PC-9 (cell line): ENCODE results near the gene FIBCD1. TPM values are rescaled to one million over a fixed set of nuclear protein-coding genes. Genes with fewer than 3 reads are reported as not detected.

Experiments used
- BruUV-seq: library from RNA; stranded (reverse); fragments of 400-500 nt; replicated peaks from 2 replicates; lab custom pipeline; 2021; lab: Mats Ljungman, UMichigan
- CTCF ChIA-PET: fragments of 300-600 bp; sonication (Branson Sonifier 250); formaldehyde crosslinking; loops from one replicate; lab custom pipeline; 2022; ENCODE audit warnings: antibody characterized with exemption; lab: Charles Lee
- POLR2A ChIA-PET: fragments of 300-600 bp; sonication (Branson Sonifier 250); formaldehyde crosslinking; loops from one replicate; lab custom pipeline; 2022; ENCODE audit warnings: antibody characterized with exemption; ENCODE audit not compliant: unreplicated experiment; lab: Charles Lee
- DNase-seq, 2 experiments: peaks; one replicate each; pipeline versions ENCODE4 v3.0.0 to v3.0.0-alpha.2; 2015 to 2022; ENCODE audit warnings: mixed read lengths in 1 of 2
- H2AFZ ChIP-seq: fragments of 200-600 bp; sonication (generic); 2 replicates; pipeline ENCODE4 v1.8.1; 2017; ENCODE audit warnings: antibody characterized with exemption
- H3F3A ChIP-seq: fragments of 200-600 bp; sonication (generic); 2 replicates; pipeline ENCODE4 v1.8.1; 2017; ENCODE audit warnings: antibody characterized with exemption, mild to moderate bottlenecking, low read depth; ENCODE audit not compliant: insufficient read depth
- H3K27ac ChIP-seq: fragments of 200-600 bp; sonication (generic); 2 replicates; pipeline ENCODE4 v1.6.1; 2016; ENCODE audit warnings: mixed run types
- H3K27me3 ChIP-seq: fragments of 200-600 bp; sonication (generic); 2 replicates; pipeline ENCODE4 v1.6.1; 2016; ENCODE audit warnings: low read depth, mixed run types; ENCODE audit not compliant: insufficient read depth
- H3K36me3 ChIP-seq: fragments of 200-600 bp; sonication (generic); 2 replicates; pipeline ENCODE4 v1.6.1; 2016; ENCODE audit warnings: low read depth, mixed run types
- H3K4me1 ChIP-seq: fragments of 200-600 bp; sonication (generic); replicated peaks from 2 replicates; pipeline ENCODE4 v1.6.1; 2016; ENCODE audit warnings: mixed run types; ENCODE audit not compliant: insufficient read depth
- H3K4me2 ChIP-seq: fragments of 200-600 bp; sonication (generic); 2 replicates; pipeline ENCODE4 v1.6.1; 2017; ENCODE audit warnings: mixed run types
- H3K4me3 ChIP-seq: fragments of 200-600 bp; sonication (generic); 2 replicates; pipeline ENCODE4 v1.6.1; 2016; ENCODE audit warnings: mixed run types
- H3K79me2 ChIP-seq: fragments of 200-600 bp; sonication (generic); 2 replicates; pipeline ENCODE4 v1.6.1; 2017; ENCODE audit warnings: low read depth, mixed run types
- H3K9me2 ChIP-seq: fragments of 200-600 bp; sonication (generic); 2 replicates; pipeline ENCODE4 v1.8.1; 2017; ENCODE audit warnings: mild to moderate bottlenecking; ENCODE audit not compliant: insufficient read depth
- H3K9me3 ChIP-seq: fragments of 200-600 bp; sonication (generic); 2 replicates; pipeline ENCODE4 v1.8.1; 2016; ENCODE audit warnings: low read depth; ENCODE audit not compliant: insufficient read depth
- H4K20me1 ChIP-seq: fragments of 200-600 bp; sonication (generic); 2 replicates; pipeline ENCODE4 v1.8.1; 2017; ENCODE audit not compliant: insufficient read depth
- EZH2 ChIP-seq: fragments of 200-600 bp; sonication (generic); IDR thresholded peaks from 2 replicates; pipeline ENCODE4 v1.8.0; 2017; ENCODE audit warnings: antibody characterized with exemption, low read depth
- intact Hi-C: fragments of 100-400 bp; cut with micrococcal nuclease; formaldehyde crosslinking; loops from one replicate; pipeline ENCODE4 v1.10.0; 2022; ENCODE audit not compliant: unreplicated experiment
- total RNA-seq: library from RNA; stranded (reverse); gene quantifications from 2 replicates; pipeline ENCODE4 v1.2.3, GENCODE V29; 2021
- TF ChIP-seq, protein P1 (sequence below): fragments of 200-600 bp; sonication (generic); conservative IDR thresholded peaks from 2 replicates; pipeline ENCODE4 v1.6.1; 2017; ENCODE audit warnings: mixed run types, antibody characterized with exemption, mild to moderate bottlenecking, moderate library complexity

FIBCD1 gene
- total RNA-seq, 1 experiment from 2014 or later = 2.7 TPM

DNA sequence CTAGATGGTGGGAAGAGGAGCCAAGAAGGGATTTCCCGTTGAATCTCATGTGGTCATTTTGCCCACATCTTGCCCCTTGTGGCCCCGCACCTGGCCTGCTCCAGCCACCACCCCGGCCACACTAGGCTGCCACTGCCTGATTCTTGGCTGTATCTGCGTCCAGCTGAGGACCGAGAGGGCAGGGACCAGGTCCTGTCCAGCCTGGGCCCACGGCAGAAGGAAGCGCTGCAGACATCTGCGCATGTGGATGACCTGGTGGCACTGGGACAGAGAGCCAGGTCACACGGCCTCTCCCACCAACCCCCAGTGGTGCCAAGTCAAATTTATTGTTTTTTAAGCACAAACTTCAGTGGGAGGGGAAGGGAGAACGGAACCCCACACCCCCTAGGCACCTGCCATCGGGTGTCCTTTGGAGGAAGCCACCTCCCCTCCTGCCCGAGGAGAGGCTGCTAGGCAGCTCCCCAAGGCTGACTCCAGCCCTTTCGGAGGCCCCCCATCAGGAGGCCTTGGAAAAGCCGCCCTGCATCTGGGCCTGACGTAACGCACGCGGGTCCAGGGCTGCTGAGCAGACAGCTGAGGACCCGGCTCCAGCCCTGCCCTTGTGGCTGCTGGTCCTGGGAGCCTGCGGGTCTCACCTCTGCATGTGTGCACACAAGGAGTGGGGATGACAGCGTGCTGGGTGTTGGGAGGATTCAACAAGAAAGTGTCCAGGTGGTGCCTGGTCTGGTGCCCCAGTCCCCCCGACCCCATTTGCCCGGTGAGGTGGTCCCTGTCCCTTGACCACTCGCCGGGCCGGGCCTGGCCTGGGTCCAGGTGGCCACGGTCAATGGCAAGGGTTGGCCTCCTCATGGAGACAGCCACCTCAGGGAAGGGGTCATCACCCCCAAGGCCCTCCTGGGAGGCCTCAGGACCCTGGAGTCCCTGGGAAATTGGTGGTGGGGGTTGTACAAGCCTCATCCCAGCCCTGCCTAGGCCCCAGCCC lies 36.6 kb downstream of the FIBCD1 start:
- Histone ChIP-seq H3K4me1 (no peaks in the 10 kb centered on the region), H3K27ac (no peak overlapping the region), H3K27me3 (peaks cover 28% of the 10 kb centered on the region), H3K79me2 (no peaks in the 10 kb centered on the region), H3F3A (no peaks in the 10 kb centered on the region), H4K20me1 (no peaks in the 10 kb centered on the region), H2AFZ (no peak overlapping the region), H3K4me2 (no peak overlapping the region), H3K36me3 (no peaks in the 10 kb centered on the region), H3K9me2 (no peaks in the 10 kb centered on the region), H3K9me3 (no peaks in the 10 kb centered on the region), H3K4me3 (no peak overlapping the region)
- ChIA-PET CTCF (no interaction called here), POLR2A (no interaction called here)
- TF ChIP-seq, protein P1, sequence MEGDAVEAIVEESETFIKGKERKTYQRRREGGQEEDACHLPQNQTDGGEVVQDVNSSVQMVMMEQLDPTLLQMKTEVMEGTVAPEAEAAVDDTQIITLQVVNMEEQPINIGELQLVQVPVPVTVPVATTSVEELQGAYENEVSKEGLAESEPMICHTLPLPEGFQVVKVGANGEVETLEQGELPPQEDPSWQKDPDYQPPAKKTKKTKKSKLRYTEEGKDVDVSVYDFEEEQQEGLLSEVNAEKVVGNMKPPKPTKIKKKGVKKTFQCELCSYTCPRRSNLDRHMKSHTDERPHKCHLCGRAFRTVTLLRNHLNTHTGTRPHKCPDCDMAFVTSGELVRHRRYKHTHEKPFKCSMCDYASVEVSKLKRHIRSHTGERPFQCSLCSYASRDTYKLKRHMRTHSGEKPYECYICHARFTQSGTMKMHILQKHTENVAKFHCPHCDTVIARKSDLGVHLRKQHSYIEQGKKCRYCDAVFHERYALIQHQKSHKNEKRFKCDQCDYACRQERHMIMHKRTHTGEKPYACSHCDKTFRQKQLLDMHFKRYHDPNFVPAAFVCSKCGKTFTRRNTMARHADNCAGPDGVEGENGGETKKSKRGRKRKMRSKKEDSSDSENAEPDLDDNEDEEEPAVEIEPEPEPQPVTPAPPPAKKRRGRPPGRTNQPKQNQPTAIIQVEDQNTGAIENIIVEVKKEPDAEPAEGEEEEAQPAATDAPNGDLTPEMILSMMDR = no peak
- TF ChIP-seq EZH2 = no peak
- DNase-seq = no peak
- intact Hi-C loops = no loop called here
- BruUV-seq = no TSS peak

DNA sequence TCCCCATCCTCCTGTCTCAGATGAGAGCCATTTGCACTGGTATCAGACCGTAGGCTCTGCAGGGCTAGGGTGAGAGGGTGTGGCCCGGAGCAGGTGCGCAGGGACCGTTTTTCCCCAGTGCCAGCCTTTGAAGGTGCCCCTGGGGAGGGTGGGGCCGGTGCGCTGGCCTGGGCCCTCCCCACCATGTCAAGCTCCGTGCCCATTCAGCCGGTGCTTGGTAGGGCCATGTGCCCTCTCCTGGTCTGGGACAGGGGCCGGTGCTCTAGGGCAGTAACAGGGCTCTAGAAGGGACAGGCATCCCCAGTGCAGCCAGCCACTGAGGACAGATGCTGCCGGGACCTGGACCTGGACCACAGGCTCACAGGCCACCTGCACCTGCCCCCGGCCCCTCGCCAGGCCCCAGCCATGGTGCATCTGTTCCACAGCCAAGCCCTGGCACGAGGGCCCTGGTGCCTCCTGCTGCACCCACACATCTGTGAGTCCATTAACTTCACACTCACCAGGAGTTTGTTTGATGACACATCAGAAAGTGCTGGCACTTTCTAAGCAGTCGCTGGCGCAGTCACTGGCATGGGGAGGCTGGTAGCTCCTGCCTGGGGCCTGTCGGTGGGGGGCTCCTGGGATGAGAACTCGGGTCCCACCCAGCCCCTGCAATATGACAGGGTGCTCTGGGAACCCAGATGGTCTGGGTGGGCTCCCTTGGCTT lies 37.4 kb downstream of the FIBCD1 start:
- Histone ChIP-seq H3K36me3 (no peaks in the 10 kb centered on the region), H4K20me1 (no peaks in the 10 kb centered on the region), H3K4me3 (no peak overlapping the region), H3K9me2 (no peaks in the 10 kb centered on the region), H3F3A (no peaks in the 10 kb centered on the region), H3K4me1 (no peaks in the 10 kb centered on the region), H3K9me3 (no peaks in the 10 kb centered on the region), H3K27me3 (peaks cover 28% of the 10 kb centered on the region), H2AFZ (no peak overlapping the region), H3K4me2 (no peak overlapping the region), H3K27ac (no peak overlapping the region), H3K79me2 (no peaks in the 10 kb centered on the region)
- intact Hi-C loops = no loop called here
- POLR2A ChIA-PET = no interaction called here
- no peak for DNase-seq
- CTCF ChIA-PET = no interaction called here
- BruUV-seq = no TSS peak
- TF ChIP-seq, protein P1 = no peak
- TF ChIP-seq EZH2 = no peak

DNA sequence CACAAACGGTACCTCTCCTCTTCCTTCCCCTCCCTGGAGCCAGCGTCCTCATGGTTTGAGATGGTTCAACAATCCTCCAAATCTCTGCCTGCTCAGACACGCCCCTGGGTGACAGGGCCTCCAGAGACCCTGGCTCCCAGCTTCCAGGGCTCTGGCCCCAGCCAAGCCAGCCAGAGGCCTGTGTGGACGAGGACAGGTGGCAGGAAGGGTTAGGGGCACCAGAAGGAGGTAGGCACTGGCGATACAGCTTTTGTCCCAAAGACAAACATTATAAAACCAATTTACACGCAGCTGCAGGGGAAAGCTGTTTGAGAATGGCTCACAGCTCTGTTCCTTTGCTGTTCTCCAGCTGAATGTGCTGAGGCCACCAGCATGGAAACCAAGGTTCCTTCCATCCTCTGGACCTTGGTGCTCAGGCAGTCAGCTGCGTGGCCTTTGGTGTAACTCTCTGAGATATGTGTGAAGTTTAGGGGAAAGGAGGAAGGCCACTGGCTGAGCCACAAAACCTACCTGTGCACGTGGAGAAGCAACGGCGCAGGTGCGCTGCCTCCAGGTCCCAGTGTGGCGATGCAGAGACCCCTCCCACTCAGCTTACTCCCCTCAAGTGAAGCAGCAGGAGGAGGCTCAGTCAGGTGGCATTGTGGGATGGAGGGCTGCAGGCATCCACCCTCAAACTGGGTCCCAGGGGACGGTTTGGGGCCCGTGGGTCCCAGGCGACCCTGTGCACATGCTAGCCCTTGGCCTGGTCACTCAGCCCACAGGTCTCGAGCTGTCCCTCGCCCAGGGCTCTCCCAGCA lies 38.1 kb downstream of the FIBCD1 start:
- Histone ChIP-seq H3K36me3 (no peaks in the 10 kb centered on the region), H3K79me2 (no peaks in the 10 kb centered on the region), H3K4me3 (no peak overlapping the region), H3K27ac (no peak overlapping the region), H3F3A (no peaks in the 10 kb centered on the region), H3K27me3 (peaks cover 28% of the 10 kb centered on the region), H2AFZ (no peak overlapping the region), H4K20me1 (no peaks in the 10 kb centered on the region), H3K9me3 (no peaks in the 10 kb centered on the region), H3K4me1 (no peaks in the 10 kb centered on the region), H3K4me2 (no peak overlapping the region), H3K9me2 (no peaks in the 10 kb centered on the region)
- ChIA-PET POLR2A (no interaction called here), CTCF (no interaction called here)
- BruUV-seq = no TSS peak
- no peak for TF ChIP-seq EZH2
- TF ChIP-seq, protein P1 = no peak
- no peak for DNase-seq
- intact Hi-C loops = no loop called here
